Measurements from ENCODE around the gene KSR2.

KSR2 gene

GRCh38 chr12:117596968-117597367 lies 371.8 kb downstream of the KSR2 start:
- DNase-seq (ENCODE audit: extremely low read depth, low read depth) = no peak
- TF ChIP-seq, protein P1, sequence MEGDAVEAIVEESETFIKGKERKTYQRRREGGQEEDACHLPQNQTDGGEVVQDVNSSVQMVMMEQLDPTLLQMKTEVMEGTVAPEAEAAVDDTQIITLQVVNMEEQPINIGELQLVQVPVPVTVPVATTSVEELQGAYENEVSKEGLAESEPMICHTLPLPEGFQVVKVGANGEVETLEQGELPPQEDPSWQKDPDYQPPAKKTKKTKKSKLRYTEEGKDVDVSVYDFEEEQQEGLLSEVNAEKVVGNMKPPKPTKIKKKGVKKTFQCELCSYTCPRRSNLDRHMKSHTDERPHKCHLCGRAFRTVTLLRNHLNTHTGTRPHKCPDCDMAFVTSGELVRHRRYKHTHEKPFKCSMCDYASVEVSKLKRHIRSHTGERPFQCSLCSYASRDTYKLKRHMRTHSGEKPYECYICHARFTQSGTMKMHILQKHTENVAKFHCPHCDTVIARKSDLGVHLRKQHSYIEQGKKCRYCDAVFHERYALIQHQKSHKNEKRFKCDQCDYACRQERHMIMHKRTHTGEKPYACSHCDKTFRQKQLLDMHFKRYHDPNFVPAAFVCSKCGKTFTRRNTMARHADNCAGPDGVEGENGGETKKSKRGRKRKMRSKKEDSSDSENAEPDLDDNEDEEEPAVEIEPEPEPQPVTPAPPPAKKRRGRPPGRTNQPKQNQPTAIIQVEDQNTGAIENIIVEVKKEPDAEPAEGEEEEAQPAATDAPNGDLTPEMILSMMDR (IDR thresholded peaks at IDR 0.05; ENCODE audit: low read depth, low read length, missing control alignments) = no peak
- no peak overlapping the region for H3K4me3 ChIP-seq (replicated peaks; ENCODE audit: low read depth, low read length)

DNA sequence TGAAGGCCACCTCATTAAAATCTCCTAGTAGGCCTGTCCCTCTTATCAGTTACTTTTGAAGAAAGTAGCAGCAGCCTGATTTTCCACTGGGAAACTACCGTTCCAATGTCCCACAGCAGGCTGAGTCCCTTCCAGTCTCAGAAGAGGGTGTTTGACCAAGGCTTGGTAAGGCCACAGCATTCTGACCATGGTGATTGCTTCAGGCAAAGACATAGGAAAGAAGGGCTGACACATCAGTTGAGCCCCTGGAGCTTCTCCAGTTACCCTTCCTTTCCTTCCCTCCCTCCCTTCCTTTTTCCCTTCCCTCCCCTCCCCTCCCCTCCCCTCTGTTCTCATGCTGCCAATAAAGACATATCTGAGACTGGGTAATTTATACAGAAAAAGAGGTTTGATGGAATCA lies 373.0 kb downstream of the KSR2 start:
- no peak overlapping the region for H3K4me3 ChIP-seq (replicated peaks; ENCODE audit: low read depth, low read length)
- no peak for DNase-seq (ENCODE audit: extremely low read depth, low read depth)
- TF ChIP-seq, protein P1 (IDR thresholded peaks at IDR 0.05; ENCODE audit: low read depth, low read length, missing control alignments) = no peak

GRCh38 chr12:117594481-117594880 lies 374.3 kb downstream of the KSR2 start:
- H3K4me3 ChIP-seq (replicated peaks; ENCODE audit: low read depth, low read length) = no peak overlapping the region
- TF ChIP-seq, protein P1 (IDR thresholded peaks at IDR 0.05; ENCODE audit: low read depth, low read length, missing control alignments) = no peak
- DNase-seq (ENCODE audit: extremely low read depth, low read depth) = no peak

DNA sequence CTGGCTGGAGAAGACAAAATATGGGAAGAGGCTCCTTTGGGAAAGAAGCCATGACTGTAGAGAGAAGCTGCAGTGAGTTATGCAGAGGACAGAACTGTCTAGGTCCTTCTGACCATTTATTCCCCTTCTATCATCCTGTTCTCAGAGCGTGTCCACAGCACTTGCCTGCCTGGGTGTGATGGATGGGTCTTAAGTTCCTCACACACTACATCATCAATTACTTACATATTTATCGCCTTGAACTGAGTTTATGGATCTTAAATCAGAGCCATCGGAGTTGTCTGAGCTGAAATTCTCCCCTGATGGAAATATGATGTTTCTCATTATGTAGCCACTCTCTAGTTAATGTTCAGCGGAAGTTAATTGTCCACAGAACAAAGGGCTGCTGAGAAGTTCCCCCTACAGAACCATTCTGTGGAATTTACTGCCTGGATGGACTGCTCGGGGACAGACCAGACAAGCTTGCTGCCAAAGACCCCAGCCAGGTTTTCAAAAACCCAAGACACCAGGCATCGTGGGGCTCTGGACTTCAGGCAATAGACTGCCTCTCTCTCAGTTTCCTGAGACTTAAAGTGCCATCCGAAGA lies 374.9 kb downstream of the KSR2 start:
- TF ChIP-seq, protein P1 (IDR thresholded peaks at IDR 0.05; ENCODE audit: low read depth, low read length, missing control alignments) = no peak
- DNase-seq (ENCODE audit: extremely low read depth, low read depth) = no peak
- no peak overlapping the region for H3K4me3 ChIP-seq (replicated peaks; ENCODE audit: low read depth, low read length)

GRCh38 chr12:117592588-117593305 lies 376.0 kb downstream of the KSR2 start:
- TF ChIP-seq, protein P1 (IDR thresholded peaks at IDR 0.05; ENCODE audit: low read depth, low read length, missing control alignments) = no peak
- H3K4me3 ChIP-seq (replicated peaks; ENCODE audit: low read depth, low read length) = no peak overlapping the region
- no peak for DNase-seq (ENCODE audit: extremely low read depth, low read depth)

- DNase-seq (ENCODE audit: extremely low read depth, low read depth) = no peak
- no peak overlapping the region for H3K4me3 ChIP-seq (replicated peaks; ENCODE audit: low read depth, low read length)
- TF ChIP-seq, protein P1 (IDR thresholded peaks at IDR 0.05; ENCODE audit: low read depth, low read length, missing control alignments) = no peak
These were observed 377.8 kb downstream of the KSR2 start for GRCh38 chr12:117590999-117591398.

All from HFF-Myc (cell line).